Gastrocnemius medialis (tissue), 4 donors: ENCODE data around the gene CD47. TPM values are rescaled to one million over a fixed set of nuclear protein-coding genes. Genes with fewer than 3 reads are reported as not detected.

Source experiments
- ATAC-seq, 2 donors: fragments of 150-250 bp; one replicate each; pipeline ENCODE4 v1.9.1; 2016
- DNase-seq, 2 donors: peaks; one replicate each; pipeline ENCODE4 v3.0.0-alpha.2; 2019
- H3K27ac ChIP-seq, 4 donors: fragments of 200-600 bp; sonication (generic); 1 replicate in 1 of 4; 2 replicates in 3 of 4; pipeline ENCODE4 v1.5.1; 2016 to 2018; ENCODE audit warnings: mild to moderate bottlenecking in 2 of 4, moderate library complexity in 1 of 4
- H3K27me3 ChIP-seq, 3 donors: fragments of 200-600 bp; sonication (generic) in 2 of 3; 1 replicate in 1 of 3; 2 replicates in 2 of 3; pipeline versions ENCODE4 v1.5.1 to v1.6.0; 2016 to 2019; ENCODE audit warnings: mild to moderate bottlenecking in 1 of 3, moderate library complexity in 1 of 3
- H3K36me3 ChIP-seq, 2 donors: fragments of 200-600 bp; sonication (generic) in 1 of 2; one replicate each; pipeline ENCODE4 v1.5.1; 2017 to 2018
- H3K4me1 ChIP-seq, 2 donors: fragments of 200-600 bp; sonication (generic) in 1 of 2; one replicate each; pipeline ENCODE4 v1.5.1; 2016 to 2017; ENCODE audit warnings: mild to moderate bottlenecking in 2 of 2
- H3K4me3 ChIP-seq, 4 donors: fragments of 200-600 bp; sonication (generic) in 3 of 4; 1 replicate in 1 of 4; 2 replicates in 3 of 4; pipeline ENCODE4 v1.5.1; 2016 to 2019; ENCODE audit warnings: mild to moderate bottlenecking in 2 of 4
- H3K9me3 ChIP-seq, 3 donors: fragments of 200-600 bp; sonication (generic) in 2 of 3; 1 replicate in 1 of 3; 2 replicates in 2 of 3; pipeline ENCODE4 v1.5.1; 2016 to 2019
- POLR2A ChIP-seq, 2 donors: fragments of 450-650 bp; IDR thresholded peaks; one replicate each; pipeline ENCODE4 v1.6.1; 2017; ENCODE audit warnings: antibody characterized with exemption in 2 of 2, mild to moderate bottlenecking in 2 of 2, moderate library complexity in 2 of 2
- in situ Hi-C, 4 donors: fragments of 200-750 bp; cut with MboI; loops; one replicate each; pipeline versions ENCODE4 v1.15.0 to v1.8.0; 2017; ENCODE audit warnings: low sequenced_read_pairs in 4 of 4
- intact Hi-C: fragments of 100-400 bp; cut with DNase I; formaldehyde crosslinking; loops from one replicate; pipeline ENCODE4 v1.15.1; 2023; ENCODE audit warnings: low total_unique reads
- total RNA-seq, 4 donors: library from RNA; depleted of rRNA; stranded (reverse); fragments of >200 nt; gene quantifications; one replicate each; pipeline versions ENCODE4 v1.1.0 to v1.2.3, GENCODE V29; 2016
- TF ChIP-seq, protein P1 (sequence below), 5 experiments: fragments of 450-650 bp in 3 of 5; fragments of 200-600 bp in 2 of 5; sonication (generic) in 2 of 5; IDR thresholded peaks in 4 of 5; conservative IDR thresholded peaks in 1 of 5; 1 replicate in 4 of 5; 2 replicates in 1 of 5; pipeline ENCODE4 v1.5.1; 2016 to 2019; ENCODE audit warnings: antibody characterized with exemption in 5 of 5, mild to moderate bottlenecking in 3 of 5, moderate library complexity in 3 of 5

CD47 gene
- total RNA-seq, 4 donors from 2014 or later = 14.5 to 30.3 (median 22.4) TPM

DNA sequence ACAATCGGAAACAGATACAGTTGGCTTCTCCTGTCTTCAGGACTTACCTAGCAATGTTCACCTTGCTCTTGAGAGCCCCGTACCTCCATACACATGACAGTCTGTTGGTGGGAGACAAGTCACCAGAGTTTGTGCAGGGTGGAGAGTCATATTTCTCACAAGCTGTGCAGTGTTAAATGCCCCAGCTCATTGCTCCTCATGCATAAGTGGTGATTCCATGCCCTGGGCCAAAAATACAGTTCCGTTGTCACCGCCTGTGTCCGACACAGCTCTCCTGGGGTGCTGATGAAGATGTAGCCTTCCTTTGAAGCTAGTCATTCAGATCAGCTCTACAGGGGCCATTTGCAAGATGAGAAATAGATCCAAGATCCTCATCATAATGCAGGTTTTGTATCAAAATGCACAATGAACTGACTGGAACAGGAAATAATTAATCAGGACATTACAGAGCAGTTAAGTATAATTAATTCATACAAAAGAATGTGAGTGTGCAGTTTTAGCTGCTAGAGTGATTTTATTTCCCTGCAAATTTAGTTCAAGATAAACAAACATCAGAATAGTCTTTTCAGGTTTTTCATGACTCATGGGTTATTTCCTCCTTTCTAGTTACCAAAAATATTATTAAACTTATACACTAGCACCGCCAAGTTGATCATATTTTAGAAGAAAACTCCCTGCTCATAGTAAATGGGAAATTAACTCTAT, 66.5 kb downstream of the CD47 start:
- Histone ChIP-seq H3K36me3 (no peaks in the 10 kb centered on the region), H3K27me3 (no peaks in the 10 kb centered on the region), H3K4me1 (no peaks in the 10 kb centered on the region), H3K27ac (no peak overlapping the region), H3K4me3 (no peak overlapping the region), H3K9me3 (no peaks in the 10 kb centered on the region)
- in situ Hi-C loops = no loop called here
- ATAC-seq = no peak
- no peak for DNase-seq
- intact Hi-C loops = no loop called here
- TF ChIP-seq POLR2A (IDR thresholded peaks at IDR 0.05) = no peak
- TF ChIP-seq, protein P1, sequence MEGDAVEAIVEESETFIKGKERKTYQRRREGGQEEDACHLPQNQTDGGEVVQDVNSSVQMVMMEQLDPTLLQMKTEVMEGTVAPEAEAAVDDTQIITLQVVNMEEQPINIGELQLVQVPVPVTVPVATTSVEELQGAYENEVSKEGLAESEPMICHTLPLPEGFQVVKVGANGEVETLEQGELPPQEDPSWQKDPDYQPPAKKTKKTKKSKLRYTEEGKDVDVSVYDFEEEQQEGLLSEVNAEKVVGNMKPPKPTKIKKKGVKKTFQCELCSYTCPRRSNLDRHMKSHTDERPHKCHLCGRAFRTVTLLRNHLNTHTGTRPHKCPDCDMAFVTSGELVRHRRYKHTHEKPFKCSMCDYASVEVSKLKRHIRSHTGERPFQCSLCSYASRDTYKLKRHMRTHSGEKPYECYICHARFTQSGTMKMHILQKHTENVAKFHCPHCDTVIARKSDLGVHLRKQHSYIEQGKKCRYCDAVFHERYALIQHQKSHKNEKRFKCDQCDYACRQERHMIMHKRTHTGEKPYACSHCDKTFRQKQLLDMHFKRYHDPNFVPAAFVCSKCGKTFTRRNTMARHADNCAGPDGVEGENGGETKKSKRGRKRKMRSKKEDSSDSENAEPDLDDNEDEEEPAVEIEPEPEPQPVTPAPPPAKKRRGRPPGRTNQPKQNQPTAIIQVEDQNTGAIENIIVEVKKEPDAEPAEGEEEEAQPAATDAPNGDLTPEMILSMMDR (IDR thresholded peaks at IDR 0.05 in 4 of 5, conservative IDR thresholded peaks at IDR 0.05 in 1 of 5) = no peak

GRCh38 chr3:108022256-108023150, 68.3 kb downstream of the CD47 start:
- intact Hi-C loops (no loop called here), in situ Hi-C loops (no loop called here)
- H3K4me3 ChIP-seq = no peak overlapping the region
- H3K27ac ChIP-seq = no peak overlapping the region
- no peaks in the 10 kb centered on the region for H3K36me3 ChIP-seq
- DNase-seq = no peak
- no peaks in the 10 kb centered on the region for H3K27me3 ChIP-seq
- H3K4me1 ChIP-seq = no peaks in the 10 kb centered on the region
- no peaks in the 10 kb centered on the region for H3K9me3 ChIP-seq
- TF ChIP-seq POLR2A (IDR thresholded peaks at IDR 0.05) = no peak
- TF ChIP-seq, protein P1 (IDR thresholded peaks at IDR 0.05 in 4 of 5, conservative IDR thresholded peaks at IDR 0.05 in 1 of 5) = no peak
- ATAC-seq = no peak

DNA sequence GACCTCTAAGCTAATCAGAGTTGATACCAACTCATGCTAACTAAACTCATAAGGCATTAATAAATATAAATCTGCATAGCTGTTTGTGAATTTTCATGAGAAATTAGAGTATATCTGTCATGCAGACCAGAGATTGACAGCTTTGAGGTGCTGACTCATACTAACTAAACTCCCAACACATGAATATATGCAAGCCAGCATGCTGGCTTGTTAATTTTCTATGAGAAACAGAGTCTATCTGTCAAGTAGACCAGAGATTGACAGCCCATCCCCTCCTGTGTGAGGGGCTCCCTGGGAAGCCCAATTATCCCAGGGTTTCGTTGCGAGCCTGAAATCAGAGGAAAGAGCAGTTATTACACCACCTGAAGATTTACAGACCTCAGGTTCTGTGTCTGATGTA, 69.3 kb downstream of the CD47 start:
- DNase-seq (no peak), ATAC-seq (no peak)
- Histone ChIP-seq H3K27ac (no peak overlapping the region), H3K9me3 (no peaks in the 10 kb centered on the region), H3K36me3 (no peaks in the 10 kb centered on the region), H3K4me1 (no peaks in the 10 kb centered on the region), H3K27me3 (no peaks in the 10 kb centered on the region), H3K4me3 (no peak overlapping the region)
- intact Hi-C loops (no loop called here), in situ Hi-C loops (no loop called here)
- TF ChIP-seq, protein P1 (IDR thresholded peaks at IDR 0.05 in 4 of 5, conservative IDR thresholded peaks at IDR 0.05 in 1 of 5) = no peak
- no peak for TF ChIP-seq POLR2A (IDR thresholded peaks at IDR 0.05)

GRCh38 chr3:108021131-108021530, 69.7 kb downstream of the CD47 start:
- in situ Hi-C loops = no loop called here
- Histone ChIP-seq H3K27ac (no peak overlapping the region), H3K4me1 (no peaks in the 10 kb centered on the region), H3K9me3 (no peaks in the 10 kb centered on the region), H3K4me3 (no peak overlapping the region), H3K36me3 (no peaks in the 10 kb centered on the region), H3K27me3 (no peaks in the 10 kb centered on the region)
- no peak for TF ChIP-seq POLR2A (IDR thresholded peaks at IDR 0.05)
- TF ChIP-seq, protein P1 (IDR thresholded peaks at IDR 0.05 in 4 of 5, conservative IDR thresholded peaks at IDR 0.05 in 1 of 5) = no peak
- intact Hi-C loops = no loop called here
- no peak for DNase-seq
- ATAC-seq = no peak
